HG03175 (cell line): ENCODE measurements around the gene RNF7.
"Not testable (repeated sequence)": the region's sequence is repeated elsewhere in the genome, so short reads cannot be mapped to it uniquely, and the experiment has no call there.

Experiments used
- ATAC-seq: cut with Tn5 transposase; IDR thresholded peaks from one replicate; pipeline ENCODE4 v1.9.1; 2021; ENCODE audit warnings: mild to moderate bottlenecking, moderate library complexity; ENCODE audit not compliant: unreplicated experiment

The RNF7 gene

DNA sequence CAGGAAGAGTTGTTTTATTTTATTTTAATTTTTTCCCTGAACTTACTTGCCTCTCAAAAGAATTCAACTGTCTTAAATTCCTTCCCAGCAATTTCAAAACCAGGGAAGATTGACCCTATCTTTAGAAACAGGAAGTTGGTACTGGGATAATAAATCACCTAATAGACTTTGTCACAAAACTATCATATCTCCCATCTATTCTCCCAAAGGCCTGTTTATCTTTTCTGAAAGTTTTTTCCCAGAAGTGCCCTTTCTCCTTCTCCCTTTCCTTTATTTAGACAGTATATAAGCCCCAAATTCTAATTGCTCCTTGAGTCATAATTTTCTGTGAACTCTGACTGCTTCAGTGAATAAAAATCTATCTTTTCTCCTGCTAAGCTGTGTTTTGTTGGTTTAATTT, 2.9 kb upstream of the RNF7 start:
- no peak for ATAC-seq

DNA sequence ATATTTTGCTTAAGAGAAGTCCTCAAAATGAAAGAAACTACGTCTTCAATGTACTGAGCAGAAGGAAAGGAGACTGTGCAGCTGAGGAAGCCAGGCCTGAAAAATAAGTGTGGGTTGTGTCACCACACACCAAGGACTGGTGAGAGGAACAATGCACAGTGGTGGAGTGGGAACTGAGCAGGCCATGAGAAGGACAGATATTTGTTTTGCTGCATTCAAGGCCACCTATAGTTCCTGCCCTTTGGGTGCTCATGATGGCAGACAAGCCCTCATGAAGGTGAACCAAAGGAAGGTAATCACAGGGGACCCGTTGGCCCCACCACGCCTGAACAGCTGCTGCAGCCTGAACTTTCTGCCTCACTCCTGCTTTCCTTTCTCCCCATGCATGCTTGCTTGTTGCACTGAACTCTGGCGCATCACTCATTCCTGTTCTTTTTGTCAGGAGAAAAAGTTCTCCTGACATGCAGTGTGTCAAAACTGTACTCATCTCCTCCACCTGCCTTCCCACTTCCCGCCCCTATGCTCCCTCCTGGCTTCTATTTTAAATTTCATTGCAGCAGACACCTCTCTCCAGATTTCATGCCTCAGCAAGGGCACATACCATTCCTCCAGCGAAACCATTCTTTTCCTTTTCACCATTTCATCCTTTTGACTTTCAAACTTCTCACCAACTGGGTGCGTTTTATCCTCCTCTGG, 2.2 kb upstream of the RNF7 start:
- no peak for ATAC-seq

DNA sequence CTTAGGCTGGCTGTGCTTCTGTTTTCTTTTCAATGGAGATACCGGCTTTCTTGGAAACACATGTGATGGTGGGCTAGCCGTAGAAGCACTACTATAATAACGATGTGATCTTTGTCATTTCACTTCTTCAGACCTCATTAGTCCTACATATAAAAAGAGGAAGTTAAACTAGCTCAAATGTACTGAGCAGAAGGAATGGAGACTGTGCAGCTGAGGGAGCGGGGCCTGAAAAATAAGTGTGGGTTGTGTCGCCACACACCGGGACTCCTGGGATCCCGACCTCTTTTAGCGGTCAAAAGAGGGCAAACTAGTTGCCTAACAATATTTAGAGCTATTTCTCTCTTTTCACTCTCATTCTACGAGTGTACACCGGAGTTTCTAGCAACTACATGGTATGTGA, 1.0 kb upstream of the RNF7 start:
- ATAC-seq = no peak

DNA sequence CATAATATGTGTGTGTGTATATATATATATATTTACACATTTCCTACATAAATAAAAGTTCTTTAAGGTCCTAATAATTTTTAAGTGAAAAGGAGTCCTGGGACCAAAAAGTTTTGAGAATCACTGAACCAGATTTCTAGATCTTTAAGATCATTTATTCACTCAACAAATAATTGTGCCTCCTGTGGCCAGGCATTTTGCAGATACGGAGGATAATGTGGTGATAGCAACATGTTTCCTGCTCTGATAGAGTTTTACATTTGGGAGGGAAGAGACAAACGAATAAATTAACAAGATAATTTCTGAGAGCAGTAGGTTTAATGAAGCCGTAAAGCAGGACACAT, 448 bp upstream of the RNF7 start:
- ATAC-seq = no peak

DNA sequence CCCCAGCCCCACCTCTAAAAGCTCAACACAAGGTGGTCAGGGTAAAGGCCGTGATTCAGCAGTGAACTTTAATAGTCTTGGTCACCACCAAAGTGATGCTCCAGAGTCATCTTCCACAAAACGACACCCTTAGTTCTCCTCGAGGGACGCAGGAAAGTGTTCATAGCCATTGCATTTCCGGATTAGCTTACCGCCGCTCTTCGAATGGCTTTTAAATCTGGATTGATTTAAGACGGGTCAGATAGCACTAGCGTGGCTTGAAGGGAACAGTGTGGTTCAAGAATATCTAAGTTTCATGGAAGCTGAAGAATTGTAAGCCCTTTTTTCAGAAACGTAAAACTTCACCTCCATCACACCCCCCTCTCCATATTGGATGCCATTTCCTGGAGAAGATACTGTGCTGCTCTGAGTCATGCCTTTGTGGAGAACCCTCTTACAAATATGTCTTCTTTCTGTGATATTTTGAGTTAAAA, 829 bp downstream of the RNF7 start:
- ATAC-seq = no peak

DNA sequence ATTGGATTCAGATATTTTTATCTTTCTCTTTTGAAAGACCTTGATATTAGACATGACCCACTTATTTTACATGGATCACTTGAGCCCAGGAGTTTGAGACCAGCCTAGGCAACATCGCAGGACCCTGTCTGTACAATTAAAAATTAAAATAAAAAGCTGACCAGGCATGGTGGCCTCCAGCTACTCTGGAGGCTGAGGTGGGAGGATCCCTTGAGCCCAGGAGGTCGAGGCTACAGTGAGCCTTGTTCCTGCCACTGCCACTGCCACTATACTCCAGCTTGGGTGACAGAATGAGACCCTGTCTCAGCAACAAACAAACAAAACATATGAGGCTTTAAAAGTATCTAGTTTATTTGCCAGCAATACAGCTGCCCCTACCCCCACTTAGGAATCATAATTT, 1.6 kb downstream of the RNF7 start:
- ATAC-seq = no peak

DNA sequence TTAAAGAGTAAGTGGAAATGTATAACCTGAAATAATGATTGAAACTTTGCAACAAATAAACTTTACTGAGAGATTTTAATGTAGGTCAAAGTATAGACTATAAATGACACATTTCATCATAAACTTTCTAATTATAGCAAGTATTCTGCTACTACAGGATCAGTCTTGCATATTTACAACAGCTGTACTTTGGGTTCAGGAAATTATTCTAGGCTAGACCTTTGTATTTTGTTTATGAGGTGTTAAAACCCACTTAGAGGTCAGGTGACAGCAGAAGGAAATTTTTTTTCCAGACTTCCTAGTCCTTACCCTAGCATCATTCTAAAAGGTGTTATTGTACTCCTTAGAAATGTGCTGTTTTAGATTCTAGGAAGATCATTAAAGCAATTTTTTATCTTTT, 2.3 kb downstream of the RNF7 start:
- no peak for ATAC-seq

DNA sequence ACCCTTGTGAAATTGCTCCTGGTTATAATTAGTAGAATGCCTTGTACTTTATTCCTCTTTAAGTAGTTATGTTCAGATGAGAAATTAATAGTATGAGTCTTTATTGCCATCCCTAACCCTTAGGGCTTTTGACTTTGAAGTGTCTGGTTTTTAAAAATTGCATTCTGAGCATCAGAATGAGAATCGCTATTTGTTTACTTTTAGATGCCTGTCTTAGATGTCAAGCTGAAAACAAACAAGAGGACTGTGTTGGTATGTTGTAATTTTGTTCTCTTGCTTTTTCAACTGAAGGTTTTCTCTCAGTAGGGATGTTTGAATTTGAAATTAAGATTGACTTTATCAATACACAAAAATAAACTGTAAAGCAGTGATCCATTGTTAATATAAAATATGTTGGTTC, 5.2 kb downstream of the RNF7 start:
- no peak for ATAC-seq

DNA sequence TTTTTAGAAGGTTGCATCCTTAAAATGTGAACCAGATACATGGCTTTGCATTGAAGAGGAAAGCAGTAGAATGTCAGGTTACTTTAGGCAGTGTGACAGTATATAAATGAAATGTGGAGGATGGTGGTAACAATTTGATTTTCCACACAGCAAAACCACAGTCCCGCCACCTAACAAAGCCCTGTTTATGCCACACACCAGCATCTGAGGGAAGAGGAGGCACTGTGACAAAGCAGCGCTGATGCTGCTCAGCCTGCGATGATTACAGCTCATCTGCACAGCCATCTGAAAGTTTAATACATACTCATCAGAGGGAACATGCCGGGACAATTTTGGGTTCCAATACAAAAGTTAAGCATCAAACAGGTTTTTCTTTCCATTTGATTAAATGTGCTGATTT, 8.9 kb downstream of the RNF7 start:
- no peak for ATAC-seq

DNA sequence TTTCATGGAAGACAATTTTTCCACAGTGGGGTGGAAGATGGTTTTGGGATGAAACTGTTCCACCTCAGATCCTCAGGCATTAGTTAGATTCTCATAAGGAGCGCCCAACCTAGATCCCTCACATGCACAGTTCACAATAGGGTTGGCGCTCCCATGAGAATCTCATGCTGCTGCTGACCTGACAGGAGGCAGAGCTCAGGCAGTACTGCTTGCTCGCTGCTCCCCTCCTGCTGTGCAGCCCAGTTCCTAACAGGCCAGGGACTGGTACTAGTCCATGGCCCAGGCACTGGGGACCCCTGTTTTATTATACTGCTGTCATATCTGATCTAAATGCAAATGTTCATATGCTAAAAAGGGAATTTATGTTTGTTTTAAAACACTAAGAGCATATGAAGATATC, 15.3 kb downstream of the RNF7 start:
- ATAC-seq = no peak

DNA sequence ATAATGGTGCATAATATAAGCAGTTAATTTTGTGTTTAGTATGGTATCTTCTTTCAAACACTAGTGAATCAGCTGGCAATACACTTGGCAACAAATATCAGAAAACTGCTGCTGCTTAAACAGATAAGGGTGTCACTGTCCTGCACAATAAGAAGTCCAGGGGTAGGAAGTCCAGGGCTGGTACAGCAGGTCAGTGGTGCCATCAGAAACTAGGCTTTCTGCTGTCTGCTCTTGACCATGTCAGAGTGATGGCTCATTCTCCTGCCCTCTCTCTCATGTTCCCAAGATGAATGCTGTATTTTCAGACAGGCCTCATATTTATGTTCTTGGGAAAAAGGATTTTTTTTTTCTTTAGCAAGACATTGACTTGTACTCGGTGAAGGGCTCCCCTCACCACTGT, 15.9 kb downstream of the RNF7 start:
- ATAC-seq = no peak

DNA sequence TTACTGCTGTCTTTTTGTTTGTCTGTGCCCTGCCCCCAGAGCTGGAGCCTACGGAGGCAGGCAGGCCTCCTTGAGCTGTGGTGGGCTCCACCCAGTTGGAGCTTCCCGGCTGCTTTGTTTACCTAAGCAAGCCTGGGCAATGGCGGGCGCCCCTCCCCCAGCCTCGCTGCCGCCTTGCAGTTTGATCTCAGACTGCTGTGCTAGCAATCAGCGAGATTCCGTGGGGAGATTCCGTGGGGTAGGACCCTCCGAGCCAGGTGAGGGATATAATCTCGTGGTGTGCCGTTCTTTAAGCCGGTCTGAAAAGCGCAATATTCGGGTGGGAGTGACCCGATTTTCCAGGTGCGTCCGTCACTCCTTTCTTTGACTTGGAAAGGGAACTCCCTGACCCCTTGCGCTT, 24.5 kb downstream of the RNF7 start:
- not testable (repeated sequence) for ATAC-seq

DNA sequence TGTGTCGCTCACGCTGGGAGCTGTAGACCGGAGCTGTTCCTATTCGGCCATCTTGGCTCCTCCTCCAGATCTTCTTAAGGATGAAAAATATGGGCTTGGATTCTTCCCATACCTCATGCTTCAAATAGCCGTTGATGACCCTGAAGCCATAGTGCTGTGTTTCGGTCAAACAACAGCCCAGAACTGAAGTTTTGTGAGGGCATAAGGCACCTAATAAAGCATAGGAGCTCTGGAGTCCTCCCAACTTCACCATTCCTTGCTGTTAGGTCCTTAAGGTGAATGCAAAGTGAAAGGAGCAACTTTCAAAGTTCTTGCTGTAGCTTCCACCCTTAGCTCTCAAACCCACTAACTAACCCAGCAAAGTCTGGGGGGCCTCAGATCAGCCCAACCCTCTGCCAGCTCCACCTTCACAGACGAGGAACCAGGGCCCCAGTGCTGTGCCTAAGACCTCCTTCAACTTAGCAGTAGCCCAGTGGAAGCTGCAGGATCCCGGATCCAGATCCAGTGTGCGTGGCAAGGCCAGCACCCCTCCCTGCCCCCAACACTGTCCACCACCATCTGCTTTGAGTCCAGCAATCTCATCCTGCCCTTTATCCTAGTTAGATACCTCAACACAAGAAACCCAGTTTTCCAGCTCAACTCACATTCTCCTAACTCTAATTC, 25.1 kb downstream of the RNF7 start, which contains the start of gene GRK7:
Gene GRK7 (plus strand): TSS at position 321 of the 663 bp plus-strand sequence. CDS start 14,877 bp downstream, outside the sequence.
- ATAC-seq = no peak

DNA sequence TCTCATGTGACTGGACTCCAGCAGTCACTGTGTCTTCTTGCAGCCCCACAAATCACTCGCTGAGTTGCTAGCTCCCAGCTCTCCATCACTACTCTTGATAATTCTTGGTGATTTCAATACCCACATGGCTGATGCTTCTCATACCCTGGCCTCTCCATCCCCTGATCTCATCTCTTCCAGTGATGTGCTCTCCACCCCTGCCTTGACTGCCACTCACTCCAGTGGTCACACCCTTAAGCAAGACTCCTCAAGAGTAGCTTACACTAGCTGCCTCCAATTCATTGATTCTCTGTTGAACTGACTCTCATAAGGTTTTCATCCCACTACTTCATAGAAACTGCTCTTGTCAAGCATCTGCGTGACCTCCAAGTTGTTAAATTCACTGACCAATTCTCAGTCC, 25.9 kb downstream of the RNF7 start:
- ATAC-seq = no peak

DNA sequence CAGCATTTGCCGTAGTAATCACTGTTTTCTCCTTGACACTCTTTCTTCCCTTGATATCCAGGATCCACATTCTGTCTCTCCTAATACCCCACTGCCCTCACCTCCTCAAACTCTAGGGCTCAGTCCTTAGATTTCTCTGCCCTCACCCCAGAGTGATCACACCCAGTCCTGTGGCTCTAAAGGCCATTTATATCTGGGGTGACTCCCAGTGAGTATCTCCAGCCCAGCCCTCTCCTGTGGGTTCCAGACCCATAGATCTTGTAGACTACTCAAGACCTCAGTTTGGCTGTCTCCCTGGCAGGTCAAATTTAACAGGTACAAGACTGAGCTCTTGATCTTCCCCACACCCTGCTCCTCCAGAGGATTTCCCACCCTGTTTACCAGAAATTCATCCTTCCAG, 26.4 kb downstream of the RNF7 start:
- no peak for ATAC-seq

DNA sequence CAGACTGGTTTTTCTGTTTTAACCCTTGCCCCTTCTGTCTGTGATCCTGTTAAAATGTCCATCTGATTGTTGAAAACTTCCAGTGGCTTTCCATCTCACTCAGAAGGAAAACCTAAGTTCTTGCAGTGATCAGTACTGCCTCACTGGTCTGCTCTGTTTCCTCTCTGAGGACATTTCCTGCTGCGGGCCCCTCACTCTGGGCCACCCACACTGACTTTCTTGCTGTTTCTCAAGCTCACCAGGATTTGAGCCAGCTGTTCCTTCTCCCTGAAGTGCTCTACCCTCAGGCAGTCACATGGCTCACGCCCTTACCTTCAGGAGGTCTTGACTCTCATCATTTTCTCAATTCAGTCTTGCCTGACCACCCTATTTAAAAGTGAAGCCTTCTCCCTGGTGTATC, 26.9 kb downstream of the RNF7 start:
- no peak for ATAC-seq

DNA sequence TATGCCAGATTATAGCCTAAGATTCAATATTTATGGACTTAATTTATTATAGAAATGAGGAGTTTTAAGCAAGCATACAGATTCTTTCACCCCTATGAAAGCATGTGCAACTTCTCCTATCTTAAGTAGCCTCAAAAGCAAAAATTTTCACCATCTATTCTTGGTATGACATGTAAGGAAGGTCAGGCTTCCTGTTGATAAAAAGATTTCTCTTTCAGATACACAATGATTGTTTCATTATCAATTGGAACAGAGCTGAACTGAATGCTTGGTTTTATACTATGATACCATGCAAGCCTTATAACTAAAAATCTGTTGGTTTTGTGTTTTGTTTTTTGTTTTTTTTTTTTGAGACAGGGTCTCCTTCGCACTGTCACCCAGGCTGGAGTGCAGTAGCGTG, 29.0 kb downstream of the RNF7 start:
- no peak for ATAC-seq

DNA sequence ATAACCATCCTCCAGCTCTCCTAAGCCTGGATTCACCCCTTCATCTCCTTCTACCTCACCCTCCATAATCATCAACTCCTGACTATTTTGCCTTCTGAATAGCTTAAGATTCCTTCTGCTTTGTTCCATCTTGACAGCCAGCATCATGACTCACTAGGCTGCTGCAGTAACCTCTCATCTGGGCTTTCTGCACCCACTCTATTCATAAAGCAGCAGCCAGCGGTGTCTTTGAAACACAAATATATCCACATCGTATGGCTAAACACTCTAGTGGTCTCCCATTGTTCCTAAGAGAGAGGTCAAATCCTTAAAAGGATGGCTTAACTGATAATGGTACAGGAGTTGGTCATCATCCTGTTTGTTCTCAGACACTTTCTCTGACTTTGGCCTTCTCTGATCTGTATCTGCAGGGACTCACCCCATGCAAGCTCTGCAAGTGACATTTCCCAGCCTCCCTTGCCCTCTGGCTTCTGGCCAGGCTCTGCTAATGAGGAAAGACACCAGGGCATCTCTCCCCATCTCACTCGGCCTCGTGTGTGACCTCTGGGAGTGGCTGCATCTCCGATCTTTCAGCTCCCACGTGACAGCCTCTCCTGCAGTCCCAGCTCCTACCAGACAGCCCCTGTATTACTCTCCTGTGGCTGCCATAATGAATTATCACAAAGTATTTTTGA, 31.3 kb downstream of the RNF7 start:
- no peak for ATAC-seq

DNA sequence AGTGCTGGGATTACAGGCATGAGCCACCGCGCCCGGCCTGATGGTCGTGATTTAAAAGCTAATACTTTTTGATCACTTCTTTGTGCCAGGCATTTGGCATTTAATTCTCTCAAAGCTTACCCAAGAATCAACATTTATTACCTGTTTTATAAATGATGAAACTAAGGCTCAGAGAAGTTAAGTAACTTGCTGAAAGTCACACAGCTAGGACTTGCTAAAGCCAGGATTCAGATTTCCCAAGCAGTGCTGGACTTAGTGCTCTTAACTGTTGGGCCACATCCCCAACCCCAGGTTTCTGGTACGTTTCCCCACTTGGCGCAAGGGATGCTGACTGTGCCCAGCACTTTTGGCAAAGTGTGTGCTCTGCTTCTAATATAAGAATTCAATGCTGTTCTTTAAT, 35.6 kb downstream of the RNF7 start:
- no peak for ATAC-seq

DNA sequence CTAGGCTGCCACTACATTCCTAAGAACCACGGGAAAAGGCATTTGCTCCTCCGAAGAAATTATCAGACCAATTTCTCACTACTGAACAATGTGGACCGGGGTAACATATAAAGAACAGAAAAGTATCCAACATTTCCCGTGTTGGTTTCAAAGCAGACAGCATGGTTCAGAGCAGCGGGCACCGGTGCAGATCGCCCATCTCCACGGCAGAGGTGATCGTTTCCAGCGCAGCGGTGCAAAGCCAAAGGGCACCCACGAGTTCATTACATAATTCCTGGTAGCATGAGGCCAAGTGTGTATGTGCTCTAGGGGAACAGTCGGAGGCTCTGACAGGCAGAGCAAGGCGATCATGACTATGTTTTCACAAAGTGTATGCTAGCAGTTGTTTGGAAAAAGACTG, 38.3 kb downstream of the RNF7 start:
- no peak for ATAC-seq

DNA sequence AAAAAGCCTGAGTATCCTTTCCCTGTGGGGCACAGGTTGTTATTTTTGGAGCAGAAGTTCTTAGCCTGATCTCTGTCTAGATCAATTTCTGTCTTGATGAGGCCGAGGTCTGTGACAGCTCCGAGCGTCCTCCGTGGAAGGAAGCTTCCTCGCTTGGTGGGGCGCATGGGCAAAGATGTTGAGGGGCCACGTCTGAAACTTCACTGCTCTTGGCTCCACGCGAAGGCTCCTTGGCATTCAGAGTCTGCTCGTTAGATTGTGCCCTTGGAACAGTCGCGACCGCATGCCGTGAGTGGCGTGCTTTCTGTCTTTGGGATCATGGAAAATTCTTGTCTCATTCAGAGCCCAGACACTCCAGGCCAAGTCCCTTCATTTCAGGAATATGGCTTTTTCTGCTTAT, 38.8 kb downstream of the RNF7 start:
- no peak for ATAC-seq
